ENCODE measurements around the gene EPAS1. TPM values are rescaled to one million over a fixed set of nuclear protein-coding genes. Genes with fewer than 3 reads are reported as not detected.
A peak's percentile ranks its signal among the peaks of the same experiment; 100 is the strongest.

EPAS1 gene
- polyA plus RNA-seq, 2 of the 4 experiments (the other 2 are of a cell fraction), result 128 to 143 TPM

DNA sequence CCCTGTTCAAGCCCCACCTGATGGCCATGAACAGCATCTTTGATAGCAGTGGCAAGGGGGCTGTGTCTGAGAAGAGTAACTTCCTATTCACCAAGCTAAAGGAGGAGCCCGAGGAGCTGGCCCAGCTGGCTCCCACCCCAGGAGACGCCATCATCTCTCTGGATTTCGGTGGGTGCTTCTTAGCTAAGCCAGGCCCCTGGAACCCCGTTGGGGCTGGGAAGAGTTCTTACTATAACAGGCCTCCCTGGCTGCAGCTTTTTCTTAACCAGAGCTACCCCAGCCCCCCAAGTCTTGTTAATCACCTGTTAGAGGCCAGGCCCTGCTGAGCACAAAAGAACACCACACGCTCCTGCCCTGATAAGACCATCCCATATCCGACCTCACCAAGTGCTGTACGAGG is 79.4 kb downstream of the EPAS1 start:
- H3K4me1 ChIP-seq, result no peaks in the 10 kb centered on the region
- POLR2A ChIA-PET, result no interaction called here
- H3K9me3 ChIP-seq, result peaks cover 11% of the 10 kb centered on the region; the same call in 1 of the 3 replicates
- WGBS (ENCODE audit: missing lambda C conversion rate), result 93% methylated on average over 7 of the region's 7 CpGs
- DNase-seq (ENCODE audit: low read depth in 1 of 2, low spot score in 1 of 2) (no peak), FAIRE-seq (no peak), ATAC-seq (no peak)
- no peak overlapping the region for H3K4me3 ChIP-seq
- CTCF ChIA-PET, result interaction anchor here (0.9 to 4.0 kb wide), 6 partner anchors 9 to 73 kb away, joined by 3 to 26 read pairs (median 4); no protein-coding TSS in a partner anchor
- no peak overlapping the region for H3K27ac ChIP-seq
- H3K4me2 ChIP-seq, result no peak overlapping the region
- TF ChIP-seq HOXB5 (CRISPR knock-in tag; IDR thresholded peaks at IDR 0.05) (no peak), NR3C1 (IDR thresholded peaks at IDR 0.05) (no peak), KDM1A (IDR thresholded peaks at IDR 0.05; ENCODE audit: low read depth) (no peak), EHMT2 (IDR thresholded peaks at IDR 0.05; ENCODE audit: low read depth) (no peak), RCOR1 (IDR thresholded peaks at IDR 0.05; ENCODE audit: low read depth, low read length) (no peak), JUNB (IDR thresholded peaks at IDR 0.05) (no peak), RAD21 (conservative IDR thresholded peaks at IDR 0.05 in 1 of 2, IDR thresholded peaks at IDR 0.05 in 1 of 2) (no peak), MAZ (IDR thresholded peaks at IDR 0.05; ENCODE audit: borderline replicate concordance, low read depth, low read length) (no peak), FOXS1 (CRISPR knock-in tag; IDR thresholded peaks at IDR 0.05) (no peak), CBX8 (IDR thresholded peaks at IDR 0.05) (no peak), HOXB13 (CRISPR knock-in tag; IDR thresholded peaks at IDR 0.05; ENCODE audit: low read depth) (no peak), JUN (IDR thresholded peaks at IDR 0.05) (no peak), FOSL2 (IDR thresholded peaks at IDR 0.05) (no peak), FOSL2 (CRISPR knock-in tag; IDR thresholded peaks at IDR 0.05) (no peak), TFCP2L1 (CRISPR knock-in tag; IDR thresholded peaks at IDR 0.05) (no peak), MYC (IDR thresholded peaks at IDR 0.05; ENCODE audit: borderline replicate concordance, low read length) (no peak)
- TF ChIP-seq, protein P1, sequence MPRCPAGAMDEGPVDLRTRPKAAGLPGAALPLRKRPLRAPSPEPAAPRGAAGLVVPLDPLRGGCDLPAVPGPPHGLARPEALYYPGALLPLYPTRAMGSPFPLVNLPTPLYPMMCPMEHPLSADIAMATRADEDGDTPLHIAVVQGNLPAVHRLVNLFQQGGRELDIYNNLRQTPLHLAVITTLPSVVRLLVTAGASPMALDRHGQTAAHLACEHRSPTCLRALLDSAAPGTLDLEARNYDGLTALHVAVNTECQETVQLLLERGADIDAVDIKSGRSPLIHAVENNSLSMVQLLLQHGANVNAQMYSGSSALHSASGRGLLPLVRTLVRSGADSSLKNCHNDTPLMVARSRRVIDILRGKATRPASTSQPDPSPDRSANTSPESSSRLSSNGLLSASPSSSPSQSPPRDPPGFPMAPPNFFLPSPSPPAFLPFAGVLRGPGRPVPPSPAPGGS (IDR thresholded peaks at IDR 0.05), result no peak
- TF ChIP-seq, protein P2, sequence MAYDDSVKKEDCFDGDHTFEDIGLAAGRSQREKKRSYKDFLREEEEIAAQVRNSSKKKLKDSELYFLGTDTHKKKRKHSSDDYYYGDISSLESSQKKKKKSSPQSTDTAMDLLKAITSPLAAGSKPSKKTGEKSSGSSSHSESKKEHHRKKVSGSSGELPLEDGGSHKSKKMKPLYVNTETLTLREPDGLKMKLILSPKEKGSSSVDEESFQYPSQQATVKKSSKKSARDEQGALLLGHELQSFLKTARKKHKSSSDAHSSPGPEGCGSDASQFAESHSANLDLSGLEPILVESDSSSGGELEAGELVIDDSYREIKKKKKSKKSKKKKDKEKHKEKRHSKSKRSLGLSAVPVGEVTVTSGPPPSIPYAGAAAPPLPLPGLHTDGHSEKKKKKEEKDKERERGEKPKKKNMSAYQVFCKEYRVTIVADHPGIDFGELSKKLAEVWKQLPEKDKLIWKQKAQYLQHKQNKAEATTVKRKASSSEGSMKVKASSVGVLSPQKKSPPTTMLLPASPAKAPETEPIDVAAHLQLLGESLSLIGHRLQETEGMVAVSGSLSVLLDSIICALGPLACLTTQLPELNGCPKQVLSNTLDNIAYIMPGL (CRISPR knock-in tag; IDR thresholded peaks at IDR 0.05; ENCODE audit: borderline replicate concordance), result no peak

DNA sequence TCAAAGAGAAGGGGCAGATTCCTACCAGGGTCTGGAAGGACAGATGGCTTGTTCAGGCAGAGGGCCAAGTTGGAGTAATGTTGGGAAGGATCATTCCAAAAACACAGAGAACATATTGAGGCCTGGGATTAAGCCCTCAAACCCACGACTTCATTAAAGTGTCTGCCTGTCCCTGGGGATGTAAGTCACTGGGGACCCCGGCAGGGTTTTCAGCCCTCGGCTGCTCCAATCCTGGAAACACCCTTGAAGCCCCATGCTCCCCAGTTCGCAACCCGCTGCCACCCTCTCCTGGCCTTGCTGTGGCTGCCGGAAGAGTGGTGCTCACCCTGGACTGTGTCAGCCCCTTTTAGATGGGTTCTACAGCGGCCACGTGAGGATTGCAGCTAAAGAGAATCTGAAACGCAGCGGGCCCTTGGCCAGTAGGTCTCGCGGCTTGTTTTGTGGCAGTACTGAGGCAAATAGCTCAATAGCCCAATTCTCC is 79.9 kb downstream of the EPAS1 start:
- WGBS (ENCODE audit: missing lambda C conversion rate), result 86% methylated on average over 12 of the region's 12 CpGs
- POLR2A ChIA-PET, result no interaction called here
- ATAC-seq, result peak in 1 of 2 experiments; percentile 64; a peak in 3 of 6 replicates
- no peak overlapping the region for H3K27ac ChIP-seq
- peak in 1 of 2 experiments; percentile 36 for DNase-seq (ENCODE audit: low read depth in 1 of 2, low spot score in 1 of 2)
- peaks cover 11% of the 10 kb centered on the region; the same call in 1 of the 3 replicates for H3K9me3 ChIP-seq
- CTCF ChIA-PET, result interaction anchor here (0.6 to 4.0 kb wide), 10 partner anchors 9 to 772 kb away, joined by 3 to 26 read pairs (median 4); no protein-coding TSS in a partner anchor
- no peak for FAIRE-seq
- TF ChIP-seq RAD21 (conservative IDR thresholded peaks at IDR 0.05 in 1 of 2, IDR thresholded peaks at IDR 0.05 in 1 of 2) (peak; percentile 47 to 55; a peak in 4 of 5 replicates), SMC3 (IDR thresholded peaks at IDR 0.05) (peak; percentile 40; the same call in 2 of the 3 replicates)
- TF ChIP-seq, protein P3, sequence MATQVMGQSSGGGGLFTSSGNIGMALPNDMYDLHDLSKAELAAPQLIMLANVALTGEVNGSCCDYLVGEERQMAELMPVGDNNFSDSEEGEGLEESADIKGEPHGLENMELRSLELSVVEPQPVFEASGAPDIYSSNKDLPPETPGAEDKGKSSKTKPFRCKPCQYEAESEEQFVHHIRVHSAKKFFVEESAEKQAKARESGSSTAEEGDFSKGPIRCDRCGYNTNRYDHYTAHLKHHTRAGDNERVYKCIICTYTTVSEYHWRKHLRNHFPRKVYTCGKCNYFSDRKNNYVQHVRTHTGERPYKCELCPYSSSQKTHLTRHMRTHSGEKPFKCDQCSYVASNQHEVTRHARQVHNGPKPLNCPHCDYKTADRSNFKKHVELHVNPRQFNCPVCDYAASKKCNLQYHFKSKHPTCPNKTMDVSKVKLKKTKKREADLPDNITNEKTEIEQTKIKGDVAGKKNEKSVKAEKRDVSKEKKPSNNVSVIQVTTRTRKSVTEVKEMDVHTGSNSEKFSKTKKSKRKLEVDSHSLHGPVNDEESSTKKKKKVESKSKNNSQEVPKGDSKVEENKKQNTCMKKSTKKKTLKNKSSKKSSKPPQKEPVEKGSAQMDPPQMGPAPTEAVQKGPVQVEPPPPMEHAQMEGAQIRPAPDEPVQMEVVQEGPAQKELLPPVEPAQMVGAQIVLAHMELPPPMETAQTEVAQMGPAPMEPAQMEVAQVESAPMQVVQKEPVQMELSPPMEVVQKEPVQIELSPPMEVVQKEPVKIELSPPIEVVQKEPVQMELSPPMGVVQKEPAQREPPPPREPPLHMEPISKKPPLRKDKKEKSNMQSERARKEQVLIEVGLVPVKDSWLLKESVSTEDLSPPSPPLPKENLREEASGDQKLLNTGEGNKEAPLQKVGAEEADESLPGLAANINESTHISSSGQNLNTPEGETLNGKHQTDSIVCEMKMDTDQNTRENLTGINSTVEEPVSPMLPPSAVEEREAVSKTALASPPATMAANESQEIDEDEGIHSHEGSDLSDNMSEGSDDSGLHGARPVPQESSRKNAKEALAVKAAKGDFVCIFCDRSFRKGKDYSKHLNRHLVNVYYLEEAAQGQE (IDR thresholded peaks at IDR 0.05), result no peak
- TF ChIP-seq, protein P4, sequence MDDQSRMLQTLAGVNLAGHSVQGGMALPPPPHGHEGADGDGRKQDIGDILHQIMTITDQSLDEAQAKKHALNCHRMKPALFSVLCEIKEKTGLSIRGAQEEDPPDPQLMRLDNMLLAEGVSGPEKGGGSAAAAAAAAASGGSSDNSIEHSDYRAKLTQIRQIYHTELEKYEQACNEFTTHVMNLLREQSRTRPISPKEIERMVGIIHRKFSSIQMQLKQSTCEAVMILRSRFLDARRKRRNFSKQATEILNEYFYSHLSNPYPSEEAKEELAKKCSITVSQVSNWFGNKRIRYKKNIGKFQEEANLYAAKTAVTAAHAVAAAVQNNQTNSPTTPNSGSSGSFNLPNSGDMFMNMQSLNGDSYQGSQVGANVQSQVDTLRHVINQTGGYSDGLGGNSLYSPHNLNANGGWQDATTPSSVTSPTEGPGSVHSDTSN (IDR thresholded peaks at IDR 0.05), result no peak
- TF ChIP-seq, protein P5, sequence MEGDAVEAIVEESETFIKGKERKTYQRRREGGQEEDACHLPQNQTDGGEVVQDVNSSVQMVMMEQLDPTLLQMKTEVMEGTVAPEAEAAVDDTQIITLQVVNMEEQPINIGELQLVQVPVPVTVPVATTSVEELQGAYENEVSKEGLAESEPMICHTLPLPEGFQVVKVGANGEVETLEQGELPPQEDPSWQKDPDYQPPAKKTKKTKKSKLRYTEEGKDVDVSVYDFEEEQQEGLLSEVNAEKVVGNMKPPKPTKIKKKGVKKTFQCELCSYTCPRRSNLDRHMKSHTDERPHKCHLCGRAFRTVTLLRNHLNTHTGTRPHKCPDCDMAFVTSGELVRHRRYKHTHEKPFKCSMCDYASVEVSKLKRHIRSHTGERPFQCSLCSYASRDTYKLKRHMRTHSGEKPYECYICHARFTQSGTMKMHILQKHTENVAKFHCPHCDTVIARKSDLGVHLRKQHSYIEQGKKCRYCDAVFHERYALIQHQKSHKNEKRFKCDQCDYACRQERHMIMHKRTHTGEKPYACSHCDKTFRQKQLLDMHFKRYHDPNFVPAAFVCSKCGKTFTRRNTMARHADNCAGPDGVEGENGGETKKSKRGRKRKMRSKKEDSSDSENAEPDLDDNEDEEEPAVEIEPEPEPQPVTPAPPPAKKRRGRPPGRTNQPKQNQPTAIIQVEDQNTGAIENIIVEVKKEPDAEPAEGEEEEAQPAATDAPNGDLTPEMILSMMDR (IDR thresholded peaks at IDR 0.05), result peak; percentile 28; the same call in 2 of the 3 replicates
- TF ChIP-seq, protein P1 (IDR thresholded peaks at IDR 0.05), result no peak
- no peaks in the 10 kb centered on the region for H3K4me1 ChIP-seq
- H3K4me3 ChIP-seq, result no peak overlapping the region
- H3K4me2 ChIP-seq, result no peak overlapping the region
